Measurements from ENCODE around the gene TNN.

DNA sequence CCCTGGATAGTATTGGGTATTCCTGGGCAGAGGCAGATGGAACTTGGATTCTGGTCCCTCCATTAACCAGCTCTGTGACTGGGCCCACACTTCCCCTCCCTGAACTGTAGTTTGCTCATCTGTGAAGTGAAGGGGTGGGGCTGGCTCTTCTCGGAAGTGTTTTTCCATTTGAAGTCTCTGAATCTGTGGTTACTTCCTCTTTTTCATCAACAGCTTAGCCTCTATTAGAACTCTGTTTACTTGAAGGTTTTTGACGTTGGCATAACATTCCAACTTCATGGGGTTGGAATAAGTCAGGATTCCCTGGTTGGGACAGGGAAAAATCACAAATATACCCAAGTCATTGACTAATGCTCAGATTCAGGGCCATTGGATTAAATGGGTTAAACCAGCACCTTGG lies 121.3 kb downstream of the TNN start:
- TF ChIP-seq, protein P1, sequence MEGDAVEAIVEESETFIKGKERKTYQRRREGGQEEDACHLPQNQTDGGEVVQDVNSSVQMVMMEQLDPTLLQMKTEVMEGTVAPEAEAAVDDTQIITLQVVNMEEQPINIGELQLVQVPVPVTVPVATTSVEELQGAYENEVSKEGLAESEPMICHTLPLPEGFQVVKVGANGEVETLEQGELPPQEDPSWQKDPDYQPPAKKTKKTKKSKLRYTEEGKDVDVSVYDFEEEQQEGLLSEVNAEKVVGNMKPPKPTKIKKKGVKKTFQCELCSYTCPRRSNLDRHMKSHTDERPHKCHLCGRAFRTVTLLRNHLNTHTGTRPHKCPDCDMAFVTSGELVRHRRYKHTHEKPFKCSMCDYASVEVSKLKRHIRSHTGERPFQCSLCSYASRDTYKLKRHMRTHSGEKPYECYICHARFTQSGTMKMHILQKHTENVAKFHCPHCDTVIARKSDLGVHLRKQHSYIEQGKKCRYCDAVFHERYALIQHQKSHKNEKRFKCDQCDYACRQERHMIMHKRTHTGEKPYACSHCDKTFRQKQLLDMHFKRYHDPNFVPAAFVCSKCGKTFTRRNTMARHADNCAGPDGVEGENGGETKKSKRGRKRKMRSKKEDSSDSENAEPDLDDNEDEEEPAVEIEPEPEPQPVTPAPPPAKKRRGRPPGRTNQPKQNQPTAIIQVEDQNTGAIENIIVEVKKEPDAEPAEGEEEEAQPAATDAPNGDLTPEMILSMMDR (conservative IDR thresholded peaks at IDR 0.05; ENCODE audit: low read depth in 2 of 2) = no peak
- TF ChIP-seq POLR2AphosphoS5 (IDR thresholded peaks at IDR 0.05; ENCODE audit: low read depth) (no peak), NANOG (IDR thresholded peaks at IDR 0.05; ENCODE audit: borderline replicate concordance) (no peak), EZH2 (IDR thresholded peaks at IDR 0.05; ENCODE audit: low read depth, unreplicated experiment) (no peak), EZH2phosphoT487 (IDR thresholded peaks at IDR 0.05; ENCODE audit: unreplicated experiment) (no peak), CREB1 (CRISPR knock-in tag; IDR thresholded peaks at IDR 0.05; ENCODE audit: low read depth) (no peak), JUNB (IDR thresholded peaks at IDR 0.05; ENCODE audit: unreplicated experiment) (no peak)
- TF ChIP-seq, protein P2, sequence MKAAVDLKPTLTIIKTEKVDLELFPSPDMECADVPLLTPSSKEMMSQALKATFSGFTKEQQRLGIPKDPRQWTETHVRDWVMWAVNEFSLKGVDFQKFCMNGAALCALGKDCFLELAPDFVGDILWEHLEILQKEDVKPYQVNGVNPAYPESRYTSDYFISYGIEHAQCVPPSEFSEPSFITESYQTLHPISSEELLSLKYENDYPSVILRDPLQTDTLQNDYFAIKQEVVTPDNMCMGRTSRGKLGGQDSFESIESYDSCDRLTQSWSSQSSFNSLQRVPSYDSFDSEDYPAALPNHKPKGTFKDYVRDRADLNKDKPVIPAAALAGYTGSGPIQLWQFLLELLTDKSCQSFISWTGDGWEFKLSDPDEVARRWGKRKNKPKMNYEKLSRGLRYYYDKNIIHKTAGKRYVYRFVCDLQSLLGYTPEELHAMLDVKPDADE (IDR thresholded peaks at IDR 0.05) = no peak
- TF ChIP-seq, protein P3, sequence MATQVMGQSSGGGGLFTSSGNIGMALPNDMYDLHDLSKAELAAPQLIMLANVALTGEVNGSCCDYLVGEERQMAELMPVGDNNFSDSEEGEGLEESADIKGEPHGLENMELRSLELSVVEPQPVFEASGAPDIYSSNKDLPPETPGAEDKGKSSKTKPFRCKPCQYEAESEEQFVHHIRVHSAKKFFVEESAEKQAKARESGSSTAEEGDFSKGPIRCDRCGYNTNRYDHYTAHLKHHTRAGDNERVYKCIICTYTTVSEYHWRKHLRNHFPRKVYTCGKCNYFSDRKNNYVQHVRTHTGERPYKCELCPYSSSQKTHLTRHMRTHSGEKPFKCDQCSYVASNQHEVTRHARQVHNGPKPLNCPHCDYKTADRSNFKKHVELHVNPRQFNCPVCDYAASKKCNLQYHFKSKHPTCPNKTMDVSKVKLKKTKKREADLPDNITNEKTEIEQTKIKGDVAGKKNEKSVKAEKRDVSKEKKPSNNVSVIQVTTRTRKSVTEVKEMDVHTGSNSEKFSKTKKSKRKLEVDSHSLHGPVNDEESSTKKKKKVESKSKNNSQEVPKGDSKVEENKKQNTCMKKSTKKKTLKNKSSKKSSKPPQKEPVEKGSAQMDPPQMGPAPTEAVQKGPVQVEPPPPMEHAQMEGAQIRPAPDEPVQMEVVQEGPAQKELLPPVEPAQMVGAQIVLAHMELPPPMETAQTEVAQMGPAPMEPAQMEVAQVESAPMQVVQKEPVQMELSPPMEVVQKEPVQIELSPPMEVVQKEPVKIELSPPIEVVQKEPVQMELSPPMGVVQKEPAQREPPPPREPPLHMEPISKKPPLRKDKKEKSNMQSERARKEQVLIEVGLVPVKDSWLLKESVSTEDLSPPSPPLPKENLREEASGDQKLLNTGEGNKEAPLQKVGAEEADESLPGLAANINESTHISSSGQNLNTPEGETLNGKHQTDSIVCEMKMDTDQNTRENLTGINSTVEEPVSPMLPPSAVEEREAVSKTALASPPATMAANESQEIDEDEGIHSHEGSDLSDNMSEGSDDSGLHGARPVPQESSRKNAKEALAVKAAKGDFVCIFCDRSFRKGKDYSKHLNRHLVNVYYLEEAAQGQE (IDR thresholded peaks at IDR 0.05; ENCODE audit: unreplicated experiment) = no peak

All from GM23338 (cell line).